Islet precursor cell (in vitro differentiated cells): ENCODE data around the gene CD109.
"Not testable (repeated sequence)": the region's sequence is repeated elsewhere in the genome, so short reads cannot be mapped to it uniquely, and the experiment has no call there.

ENCODE experiments used
- DNase-seq: peaks from one replicate; pipeline ENCODE4 v3.0.0-alpha.2; 2018

CD109 gene

GRCh38 chr6:73695619-73696421, at the start of gene CD109:
Gene CD109, plus strand, starts transcription at chr6:73696203. Its CDS starts 13 bp downstream, at chr6:73696216.
- DNase-seq, result peak; percentile 69

DNA sequence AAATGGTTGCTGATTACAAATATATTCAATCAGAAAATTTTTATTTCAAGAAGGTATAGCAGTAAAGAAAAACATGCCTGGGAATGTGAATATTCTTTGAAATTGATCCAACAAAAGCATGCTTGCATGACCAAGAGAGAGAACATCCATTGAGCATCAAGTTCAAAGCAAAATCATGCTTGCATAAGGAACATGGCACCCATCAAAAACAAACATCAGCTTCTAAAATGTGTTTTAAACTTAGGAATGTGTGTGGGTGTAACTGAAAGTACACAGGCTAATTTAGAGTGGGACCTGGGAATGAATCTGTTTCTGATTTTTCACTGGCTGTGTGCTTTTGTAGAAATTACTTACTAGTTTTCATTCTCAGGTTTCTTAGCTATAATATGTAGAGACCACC, 47.8 kb upstream of the CD109 start:
- DNase-seq, result no peak

- DNase-seq, result no peak
These were observed 46.2 kb upstream of the CD109 start for GRCh38 chr6:73649783-73650182.

DNA sequence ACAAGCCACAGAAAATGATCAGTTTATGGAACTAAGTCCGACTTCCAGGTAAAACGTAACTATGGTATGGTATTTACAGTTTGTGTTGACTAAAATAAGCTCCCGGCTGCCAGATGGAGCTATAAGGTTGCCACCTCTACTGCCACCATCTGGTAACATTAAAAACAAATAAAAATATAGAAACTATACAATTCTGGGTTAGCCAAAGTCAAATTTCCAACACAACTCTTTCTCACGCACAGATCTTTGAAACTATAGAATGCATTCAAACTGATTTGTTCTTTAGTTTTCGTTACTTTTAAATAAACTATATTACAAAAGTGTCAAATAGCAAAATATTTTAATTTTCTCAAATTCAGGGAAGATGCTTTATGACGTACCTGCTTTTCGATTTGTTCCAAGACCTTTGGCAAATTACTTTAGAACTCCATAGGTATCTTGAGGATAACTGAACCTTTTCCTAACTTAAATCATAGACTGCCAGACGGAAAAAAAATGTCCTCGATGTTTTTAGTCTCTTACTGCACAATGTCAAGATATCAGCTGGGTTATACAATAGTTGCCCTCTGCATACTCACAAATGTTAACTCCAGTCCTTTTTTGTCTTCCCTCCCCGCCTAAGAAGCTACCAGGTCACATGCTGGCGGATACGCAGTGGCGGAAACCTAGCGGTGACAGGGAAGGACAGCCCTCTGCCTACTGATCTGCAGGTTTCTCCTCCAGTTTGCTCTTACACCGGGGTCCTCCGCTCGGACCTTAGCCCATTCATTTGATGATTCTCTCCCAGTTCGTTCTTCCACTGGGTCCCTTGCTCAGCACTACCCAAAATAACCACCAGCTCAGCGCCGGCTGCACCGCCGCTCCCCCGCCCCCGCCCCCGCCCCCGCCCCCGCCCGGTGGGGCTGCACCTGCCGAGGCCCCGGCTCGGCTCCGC, 43.1 kb upstream of the CD109 start:
- peak; percentile 90 for DNase-seq

- DNase-seq, result peak; percentile 98
These were observed 42.2 kb upstream of the CD109 start, which contains the start of gene SLC17A5 for GRCh38 chr6:73653571-73654424. Gene SLC17A5, minus strand, starts transcription at chr6:73653992. Its CDS starts 106 bp downstream, at chr6:73653886.

GRCh38 chr6:73655341-73655917, 40.6 kb upstream of the CD109 start:
- no peak for DNase-seq

DNA sequence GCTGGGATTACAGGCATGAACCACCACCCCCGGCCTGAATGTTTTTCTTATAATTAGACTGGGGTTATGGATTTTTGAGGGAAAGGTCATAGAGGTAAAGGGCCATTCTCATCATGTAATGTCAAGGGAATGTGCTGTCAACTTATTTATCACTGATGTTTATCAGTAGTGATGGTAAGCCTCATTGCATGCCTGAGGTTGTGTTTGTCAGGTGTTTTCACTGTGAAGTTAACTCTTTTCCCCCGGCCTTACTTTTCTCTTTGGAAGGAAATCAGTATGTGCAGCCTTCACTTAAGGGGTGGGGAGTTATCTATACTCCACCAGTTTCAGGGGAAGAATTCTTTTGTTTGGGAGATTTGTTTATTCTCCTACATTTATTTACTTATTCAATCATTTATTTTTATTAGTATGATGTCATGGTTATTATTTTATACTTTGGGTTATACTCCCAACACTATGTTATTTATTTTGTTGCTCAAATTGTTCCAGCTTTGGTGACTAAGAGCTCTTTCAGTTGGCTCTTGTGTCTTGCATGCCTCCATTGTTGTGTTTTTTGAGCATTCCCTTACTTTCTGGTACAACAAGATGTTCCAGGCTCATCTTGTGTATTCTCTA, 39.4 kb upstream of the CD109 start:
- no peak for DNase-seq

- peak; percentile 58 for DNase-seq
These were observed 38.8 kb upstream of the CD109 start for GRCh38 chr6:73657201-73657600.

GRCh38 chr6:73664701-73665100, 31.3 kb upstream of the CD109 start:
- DNase-seq, result no peak

- DNase-seq, result no peak
These were observed 30.2 kb upstream of the CD109 start for GRCh38 chr6:73665686-73666319.

GRCh38 chr6:73666393-73666792, 29.6 kb upstream of the CD109 start:
- DNase-seq, result no peak

GRCh38 chr6:73667798-73668197, 28.2 kb upstream of the CD109 start:
- no peak for DNase-seq

DNA sequence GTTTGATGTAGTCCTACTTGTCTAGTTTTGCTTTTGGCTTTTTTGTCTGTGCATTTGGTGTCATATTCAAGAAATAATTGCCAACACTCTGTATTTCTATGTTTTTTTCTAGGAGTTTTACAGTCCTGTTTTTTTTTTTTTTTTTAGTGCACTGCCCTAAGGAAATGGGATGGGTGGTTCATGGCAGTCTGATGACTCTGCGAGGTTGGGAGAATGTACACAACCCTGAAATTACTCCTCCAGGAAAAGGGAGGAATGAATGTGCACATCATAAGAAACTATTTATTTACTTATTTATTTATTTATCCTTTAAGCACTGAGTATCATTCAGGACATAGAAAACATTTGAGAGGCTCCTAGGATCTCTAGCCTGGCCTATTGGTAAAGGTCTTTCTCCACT, 27.0 kb upstream of the CD109 start:
- no peak for DNase-seq

- DNase-seq, result no peak
These were observed 23.9 kb upstream of the CD109 start for GRCh38 chr6:73671911-73672685.

- peak; percentile 86 for DNase-seq
These were observed 20.4 kb upstream of the CD109 start for GRCh38 chr6:73675466-73676098.

GRCh38 chr6:73679009-73679408, 17.0 kb upstream of the CD109 start:
- no peak for DNase-seq

DNA sequence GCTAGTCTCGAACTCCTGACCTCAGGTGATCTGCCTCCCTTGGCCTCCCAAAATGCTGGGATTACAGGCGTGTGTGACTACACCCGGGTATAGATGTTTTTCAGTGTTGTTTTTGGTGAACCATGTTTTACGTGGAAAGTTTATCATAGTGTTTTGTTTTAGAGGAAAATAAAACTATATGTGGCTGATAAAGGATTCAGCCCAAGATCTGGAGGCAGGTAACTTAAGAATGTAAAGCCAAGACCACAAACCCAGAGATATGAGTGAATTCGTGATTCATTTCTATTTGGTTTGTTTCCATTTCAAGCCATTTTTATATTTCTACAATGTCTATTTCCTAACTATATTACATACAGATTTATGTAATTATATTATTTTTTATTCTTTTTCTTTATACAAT, 16.2 kb upstream of the CD109 start:
- not testable (repeated sequence) for DNase-seq

GRCh38 chr6:73680289-73680918, 15.6 kb upstream of the CD109 start:
- no peak for DNase-seq

DNA sequence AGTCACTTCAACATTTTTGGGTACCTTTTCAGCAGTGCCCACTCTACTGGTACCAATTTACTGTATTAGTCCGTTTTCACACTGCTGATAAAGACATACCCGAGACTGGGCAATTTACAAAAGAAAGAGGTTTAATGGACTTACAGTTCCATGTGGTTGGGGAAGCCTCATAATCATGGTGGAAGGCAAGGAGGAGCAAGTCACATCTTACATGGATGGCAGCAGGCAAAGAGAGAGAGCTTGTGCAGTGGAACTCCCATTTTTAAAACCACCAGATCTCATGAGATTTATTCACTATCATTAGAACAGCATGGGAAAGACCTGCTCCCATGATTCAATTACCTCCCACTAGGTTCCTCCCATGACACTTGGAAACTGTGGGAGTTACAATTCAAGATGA, 12.4 kb upstream of the CD109 start:
- not testable (repeated sequence) for DNase-seq

DNA sequence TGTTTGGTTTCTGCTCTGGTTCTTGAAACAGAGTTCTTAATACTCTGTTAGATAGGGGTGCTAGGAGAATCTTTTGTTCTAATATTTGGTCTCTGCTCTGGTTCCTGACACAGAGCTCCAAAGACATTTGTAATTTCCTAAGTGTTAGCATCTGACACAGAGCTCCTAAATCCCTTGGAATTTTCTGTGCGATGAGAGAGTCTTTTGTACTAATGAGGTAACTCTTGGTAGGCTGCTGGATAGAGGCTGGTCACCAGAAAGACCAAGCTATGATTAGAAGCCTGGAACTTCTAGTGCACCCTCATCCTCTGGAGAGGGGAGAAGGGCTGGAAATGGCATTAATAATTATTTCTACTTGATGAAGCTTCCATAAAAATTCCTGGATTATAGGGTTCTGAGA, 7.7 kb upstream of the CD109 start:
- DNase-seq, result no peak
